GM21717 (cell line): Measurements from ENCODE around the gene MAPK6.
"Not testable (repeated sequence)": the region's sequence is repeated elsewhere in the genome, so short reads cannot be mapped to it uniquely, and the experiment has no call there.

ENCODE experiments used
- ATAC-seq: cut with Tn5 transposase; IDR thresholded peaks from one replicate; pipeline ENCODE4 v1.9.1; 2021; ENCODE audit warnings: mild to moderate bottlenecking, moderate library complexity; ENCODE audit not compliant: unreplicated experiment

MAPK6 gene

GRCh38 chr15:52018693-52019393 lies at the start of gene MAPK6:
Gene MAPK6, plus strand, starts transcription at chr15:52019219. Its CDS starts 27,242 bp downstream, at chr15:52046461.
- ATAC-seq: peak; percentile 68

- ATAC-seq: no peak
Measured at GRCh38 chr15:51969728-51970127, 49.3 kb upstream of the MAPK6 start.

- no peak for ATAC-seq
Measured at GRCh38 chr15:51970132-51970817, 48.7 kb upstream of the MAPK6 start.

- ATAC-seq: peak; percentile 19
Measured at GRCh38 chr15:51971032-51971374, 48.0 kb upstream of the MAPK6 start.

- ATAC-seq: peak; percentile 81
Measured at GRCh38 chr15:51971375-51972133, 47.5 kb upstream of the MAPK6 start, which contains the start of gene LEO1. Gene LEO1, minus strand, starts transcription at chr15:51971778. Its CDS starts 33 bp downstream, at chr15:51971745.

GRCh38 chr15:51973220-51973619 lies 45.8 kb upstream of the MAPK6 start:
- ATAC-seq: no peak

- no peak for ATAC-seq
Measured at GRCh38 chr15:51973775-51974174, 45.2 kb upstream of the MAPK6 start.

GRCh38 chr15:51982013-51982769 lies 36.8 kb upstream of the MAPK6 start:
- no peak for ATAC-seq

GRCh38 chr15:51982770-51983103 lies 36.3 kb upstream of the MAPK6 start:
- ATAC-seq: no peak

- no peak for ATAC-seq
Measured at GRCh38 chr15:51991141-51991540, 27.9 kb upstream of the MAPK6 start.

- no peak for ATAC-seq
Measured at GRCh38 chr15:51992953-51993352, 26.1 kb upstream of the MAPK6 start.

- no peak for ATAC-seq
Measured at GRCh38 chr15:52002351-52002750, 16.7 kb upstream of the MAPK6 start.

- not testable (repeated sequence) for ATAC-seq
Measured at GRCh38 chr15:52003089-52003488, 15.9 kb upstream of the MAPK6 start.

GRCh38 chr15:52003710-52004109 lies 15.3 kb upstream of the MAPK6 start:
- ATAC-seq: no peak

GRCh38 chr15:52004806-52005205 lies 14.2 kb upstream of the MAPK6 start:
- ATAC-seq: no peak

GRCh38 chr15:52005748-52006701 lies 13.0 kb upstream of the MAPK6 start:
- peak; percentile 81 for ATAC-seq

GRCh38 chr15:52006702-52007340 lies 12.2 kb upstream of the MAPK6 start:
- peak; percentile 31 for ATAC-seq

GRCh38 chr15:52008359-52008697 lies 10.7 kb upstream of the MAPK6 start:
- no peak for ATAC-seq

GRCh38 chr15:52008698-52009434 lies 10.2 kb upstream of the MAPK6 start:
- no peak for ATAC-seq
